ENCODE results near the gene HIGD2A.
A peak's percentile ranks its signal among the peaks of the same experiment; 100 is the strongest.

The HIGD2A gene

GRCh38 chr5:176388444-176389134 lies at the start of gene HIGD2A, which contains the start of gene NOP16:
Gene HIGD2A (plus strand): TSS chr5:176388751. CDS start chr5:176388820, 69 bp downstream.
Gene NOP16 (minus strand): TSS chr5:176388598. CDS start chr5:176388539, 59 bp downstream.
- peak; percentile 99 to 100 for DNase-seq

- no peak for DNase-seq
These were observed 49.2 kb upstream of the HIGD2A start for GRCh38 chr5:176339304-176339703.

- DNase-seq = no peak
These were observed 47.0 kb upstream of the HIGD2A start for GRCh38 chr5:176341325-176342157.

- DNase-seq = no peak
These were observed 46.4 kb upstream of the HIGD2A start for GRCh38 chr5:176342158-176342483.

- no peak for DNase-seq
These were observed 45.6 kb upstream of the HIGD2A start for GRCh38 chr5:176342766-176343458.

GRCh38 chr5:176350416-176350815 lies 38.1 kb upstream of the HIGD2A start:
- no peak for DNase-seq

- no peak for DNase-seq
These were observed 36.3 kb upstream of the HIGD2A start for GRCh38 chr5:176352116-176352878.

GRCh38 chr5:176353533-176353932 lies 35.0 kb upstream of the HIGD2A start:
- DNase-seq = no peak

GRCh38 chr5:176355400-176356178 lies 33.0 kb upstream of the HIGD2A start:
- no peak for DNase-seq

- no peak for DNase-seq
These were observed 32.4 kb upstream of the HIGD2A start for GRCh38 chr5:176356179-176356566.

GRCh38 chr5:176359658-176360057 lies 28.9 kb upstream of the HIGD2A start:
- no peak for DNase-seq

- peak in 1 of 2 donors; percentile 53 for DNase-seq
These were observed 27.6 kb upstream of the HIGD2A start for GRCh38 chr5:176360894-176361436.

GRCh38 chr5:176361437-176362232 lies 26.9 kb upstream of the HIGD2A start, which contains the start of gene KIAA1191:
Gene KIAA1191 (minus strand): TSS chr5:176361764. CDS start chr5:176359508, 2,256 bp downstream.
- peak; percentile 70 to 95 for DNase-seq

GRCh38 chr5:176362233-176362490 lies 26.4 kb upstream of the HIGD2A start:
- no peak for DNase-seq

- DNase-seq = no peak
These were observed 23.7 kb upstream of the HIGD2A start for GRCh38 chr5:176364765-176365350.

GRCh38 chr5:176365351-176366231 lies 23.0 kb upstream of the HIGD2A start, which contains the start of gene ARL10:
Gene ARL10 (plus strand): TSS chr5:176365487. CDS start chr5:176365564, 77 bp downstream.
- DNase-seq = peak in 1 of 2 donors; percentile 30

GRCh38 chr5:176366232-176366894 lies 22.2 kb upstream of the HIGD2A start:
- no peak for DNase-seq

- no peak for DNase-seq
These were observed 19.8 kb upstream of the HIGD2A start for GRCh38 chr5:176368726-176369125.
